HEK293T (cell line): Measurements from ENCODE around the gene PEX10.

ENCODE experiments used
- NFRKB ChIP-seq: fragments of 450-650 bp; IDR thresholded peaks from 2 replicates; pipeline ENCODE4 v1.6.1; 2016; ENCODE audit warnings: mild to moderate bottlenecking, moderate library complexity
- SP1 ChIP-seq: fragments of 450-650 bp; IDR thresholded peaks from 2 replicates; pipeline ENCODE4 v1.6.1; 2017
- SUZ12 ChIP-seq: fragments of 450-650 bp; IDR thresholded peaks from 2 replicates; pipeline ENCODE4 v1.6.1; 2016; ENCODE audit warnings: mild to moderate bottlenecking

DNA sequence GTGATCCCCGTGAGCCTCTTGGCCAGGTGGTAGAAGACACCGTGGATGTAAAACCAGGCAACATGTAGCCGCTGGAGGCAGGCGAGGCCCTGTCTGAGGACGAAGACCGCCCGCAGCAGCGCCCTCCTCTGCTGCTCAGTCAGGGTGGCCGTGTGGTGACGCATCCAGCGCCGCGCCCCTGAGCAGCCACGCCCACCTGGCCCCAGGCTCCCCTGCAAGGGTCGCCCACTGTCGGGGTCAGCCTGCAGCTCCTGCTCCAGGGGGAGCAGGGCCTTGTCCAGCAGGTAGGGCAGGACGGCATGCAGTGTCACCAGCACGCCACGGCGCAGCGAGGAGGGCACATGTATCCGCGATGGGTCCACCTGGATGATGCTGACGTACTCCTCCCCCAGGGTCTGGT is 3.9 kb downstream of the PEX10 start:
- no peak for TF ChIP-seq SUZ12
- no peak for TF ChIP-seq SP1
- no peak for TF ChIP-seq NFRKB
